OCI-LY1 (cell line): ENCODE data around the gene CNNM3.

Experiments used
- EZH2 ChIP-seq: fragments of 200-600 bp; sonication (generic), shearing (Covaris generic); IDR thresholded peaks from 2 replicates; pipeline ENCODE4 v1.8.0; 2017; ENCODE audit warnings: borderline replicate concordance, mixed run types, mild to moderate bottlenecking, antibody characterized with exemption, low read length, moderate library complexity, mixed read lengths
- TF ChIP-seq, protein P1 (sequence below): fragments of 200-600 bp; sonication (generic), shearing (Covaris generic); IDR thresholded peaks from 2 replicates; pipeline ENCODE4 v1.5.1; 2017; ENCODE audit warnings: mild to moderate bottlenecking, antibody characterized with exemption, low read length, moderate library complexity, mixed read lengths

DNA sequence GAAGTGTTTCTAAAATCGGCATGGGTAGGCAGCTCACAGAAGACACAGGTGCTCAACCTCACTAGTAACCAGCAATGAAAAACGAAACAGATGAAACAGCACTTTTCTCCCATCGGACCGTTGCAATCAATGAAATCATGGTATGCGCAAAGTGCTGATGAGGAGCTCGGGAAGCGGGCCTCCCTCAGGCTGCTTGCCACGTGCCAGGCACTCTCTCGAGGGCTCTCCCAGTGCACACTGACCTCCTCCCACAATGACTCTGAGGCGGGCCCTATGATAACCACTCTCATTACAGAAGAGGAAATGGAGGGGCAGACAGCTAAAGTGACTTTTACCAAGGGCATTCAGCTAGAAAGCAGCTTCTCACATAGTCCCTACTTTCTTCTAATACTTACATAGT lies 31.5 kb downstream of the CNNM3 start:
- TF ChIP-seq, protein P1, sequence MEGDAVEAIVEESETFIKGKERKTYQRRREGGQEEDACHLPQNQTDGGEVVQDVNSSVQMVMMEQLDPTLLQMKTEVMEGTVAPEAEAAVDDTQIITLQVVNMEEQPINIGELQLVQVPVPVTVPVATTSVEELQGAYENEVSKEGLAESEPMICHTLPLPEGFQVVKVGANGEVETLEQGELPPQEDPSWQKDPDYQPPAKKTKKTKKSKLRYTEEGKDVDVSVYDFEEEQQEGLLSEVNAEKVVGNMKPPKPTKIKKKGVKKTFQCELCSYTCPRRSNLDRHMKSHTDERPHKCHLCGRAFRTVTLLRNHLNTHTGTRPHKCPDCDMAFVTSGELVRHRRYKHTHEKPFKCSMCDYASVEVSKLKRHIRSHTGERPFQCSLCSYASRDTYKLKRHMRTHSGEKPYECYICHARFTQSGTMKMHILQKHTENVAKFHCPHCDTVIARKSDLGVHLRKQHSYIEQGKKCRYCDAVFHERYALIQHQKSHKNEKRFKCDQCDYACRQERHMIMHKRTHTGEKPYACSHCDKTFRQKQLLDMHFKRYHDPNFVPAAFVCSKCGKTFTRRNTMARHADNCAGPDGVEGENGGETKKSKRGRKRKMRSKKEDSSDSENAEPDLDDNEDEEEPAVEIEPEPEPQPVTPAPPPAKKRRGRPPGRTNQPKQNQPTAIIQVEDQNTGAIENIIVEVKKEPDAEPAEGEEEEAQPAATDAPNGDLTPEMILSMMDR, result no peak
- TF ChIP-seq EZH2, result no peak
